K562 (cell line): ENCODE measurements around the gene HAUS7. TPM values are rescaled to one million over a fixed set of nuclear protein-coding genes. Genes with fewer than 3 reads are reported as not detected.

ENCODE experiments used
- ADNP ChIP-seq: fragments of 200-800 bp; sonication (Bioruptor generic); IDR thresholded peaks from 2 replicates; pipeline ENCODE4 v1.6.1; 2016; ENCODE audit warnings: missing genetic modification characterization, missing compliant biosample characterization
- ARID4B ChIP-seq: sonication (generic); formaldehyde crosslinking; IDR thresholded peaks from 2 replicates; pipeline ENCODE4 v1.8.0; 2022; ENCODE audit warnings: mild to moderate bottlenecking, missing genetic modification reagents
- CBX1 ChIP-seq: sonication (generic); IDR thresholded peaks from 2 replicates; pipeline ENCODE4 v1.6.1; 2016; ENCODE audit warnings: antibody characterized with exemption, low read depth, mild to moderate bottlenecking
- E2F4 ChIP-seq: sonication (generic); formaldehyde crosslinking; IDR thresholded peaks from 2 replicates; pipeline ENCODE4 v1.8.0; 2022; ENCODE audit warnings: mild to moderate bottlenecking, low read depth, missing genetic modification reagents
- EWSR1 ChIP-seq: fragments of 450-650 bp; IDR thresholded peaks from 2 replicates; pipeline ENCODE4 v1.6.1; 2018; ENCODE audit warnings: borderline replicate concordance, mild to moderate bottlenecking, low read depth, moderate library complexity; ENCODE audit not compliant: partially characterized antibody
- GABPA ChIP-seq: fragments of 200-800 bp; sonication (Bioruptor generic); conservative IDR thresholded peaks from 2 replicates; pipeline ENCODE4 v1.6.1; 2016; ENCODE audit warnings: low read depth, missing genetic modification characterization, missing compliant biosample characterization
- ZBTB49 ChIP-seq: sonication (generic); formaldehyde crosslinking; IDR thresholded peaks from 2 replicates; pipeline ENCODE4 v1.8.0; 2022; ENCODE audit warnings: missing genetic modification reagents, mild to moderate bottlenecking, borderline replicate concordance
- ZNF324 ChIP-seq: fragments of 250-450 bp; sonication (Bioruptor Pico); IDR thresholded peaks from 2 replicates; pipeline ENCODE4 v1.4.0; 2020; ENCODE audit warnings: mild to moderate bottlenecking
- ZNF41 ChIP-seq: fragments of 250-450 bp; sonication (Bioruptor Pico); conservative IDR thresholded peaks from 2 replicates; pipeline ENCODE4 v1.4.0; 2020; ENCODE audit warnings: mild to moderate bottlenecking
- ZNF449 ChIP-seq: fragments of 250-450 bp; sonication (Bioruptor Pico); IDR thresholded peaks from 2 replicates; pipeline ENCODE4 v1.8.0; 2022; ENCODE audit warnings: moderate library complexity, mild to moderate bottlenecking, inconsistent platforms
- ZNF583 ChIP-seq: fragments of 250-450 bp; sonication (Bioruptor Pico); IDR thresholded peaks from 2 replicates; pipeline ENCODE4 v1.4.0; 2020
- ZNF584 ChIP-seq: fragments of 200-800 bp; sonication (Bioruptor generic); IDR thresholded peaks from 2 replicates; pipeline ENCODE4 v1.6.1; 2016; ENCODE audit warnings: low read depth, mild to moderate bottlenecking, missing genetic modification characterization, missing compliant biosample characterization
- polyA plus RNA-seq, 8 experiments: library from polyadenylated mRNA; depleted of rRNA in 4 of 8; stranded (reverse) in 5 of 8; unstranded in 3 of 8; fragments of >200 nt; fragmentation: Nextera tagmentation in 2 of 8; fragmentation: Illumina TruSeq in 1 of 8; extraction: Ambion mirVana in 2 of 8; extraction: Trizol in 1 of 8; gene quantifications; 2 replicates each; pipeline versions ENCODE4 v1.2.1 to v1.2.3, GENCODE V29; 2011 to 2014; ENCODE audit warnings: inconsistent platforms in 1 of 8, missing spikeins in 1 of 8
- total RNA-seq, 7 experiments: library from RNA; depleted of rRNA in 6 of 7; stranded (reverse); fragments of >200 nt in 6 of 7; fragmentation: Illumina TruSeq in 2 of 7; extraction: Trizol in 2 of 7; gene quantifications; 2 replicates each; pipeline versions ENCODE4 v1.2.1 to v1.2.3, GENCODE V29; 2011 to 2021; ENCODE audit warnings: low replicate concordance in 1 of 7

The HAUS7 gene
- total and polyA plus RNA-seq, 9 of the 15 experiments (the other 6 are each of a cell fraction or from before 2014, with no cell fraction given) = 10.0 to 94.9 (median 48.8) TPM

- TF ChIP-seq ARID4B (no peak), CBX1 (0 out of 2 replicates have a peak, but pooled peaks have one; percentile 40), E2F4 (CRISPR knock-in tag) (no peak), GABPA (tag) (no peak), ZNF583 (CRISPR knock-in tag) (no peak), ZBTB49 (CRISPR knock-in tag) (no peak), EWSR1 (no peak), ZNF584 (no peak), ADNP (tag) (no peak), ZNF41 (CRISPR knock-in tag) (no peak), ZNF449 (CRISPR knock-in tag) (no peak), ZNF324 (no peak)
Measured at GRCh38 chrX:153400146-153401132, 69.9 kb downstream of the HAUS7 start (continued).
